ENCODE measurements around the gene SIGLEC1. TPM values are rescaled to one million over a fixed set of nuclear protein-coding genes. Genes with fewer than 3 reads are reported as not detected.

The SIGLEC1 gene
- total RNA-seq, 1 donor from 2014 or later: 0.04 TPM

GRCh38 chr20:3707508-3707899 is 4.9 kb downstream of the SIGLEC1 start:
- Mint-ChIP-seq H3K27me3 (ENCODE audit: low read depth) (no peaks in the 10 kb centered on the region), H3K4me1 (no peaks in the 10 kb centered on the region), H3K4me3 (no peak overlapping the region), H3K27ac (no peak overlapping the region), H3K36me3 (no peaks in the 10 kb centered on the region), H3K9me3 (no peaks in the 10 kb centered on the region)
- no peak for TF ChIP-seq CTCF (IDR thresholded peaks at IDR 0.05; ENCODE audit: unreplicated experiment)
- no peak for DNase-seq (ENCODE audit: low spot score in 2 of 2, unreplicated experiment in 2 of 2)

- no peaks in the 10 kb centered on the region for H3K27me3 Mint-ChIP-seq (ENCODE audit: low read depth)
- H3K36me3 Mint-ChIP-seq: no peaks in the 10 kb centered on the region
- no peaks in the 10 kb centered on the region for H3K4me1 Mint-ChIP-seq
- no peak for DNase-seq (ENCODE audit: low spot score in 2 of 2, unreplicated experiment in 2 of 2)
- H3K27ac Mint-ChIP-seq: no peak overlapping the region
- no peaks in the 10 kb centered on the region for H3K9me3 Mint-ChIP-seq
- no peak for TF ChIP-seq CTCF (IDR thresholded peaks at IDR 0.05; ENCODE audit: unreplicated experiment)
- H3K4me3 Mint-ChIP-seq: no peak overlapping the region
These were observed 5.5 kb downstream of the SIGLEC1 start for GRCh38 chr20:3706774-3707507.

GRCh38 chr20:3705970-3706739 is 6.2 kb downstream of the SIGLEC1 start:
- TF ChIP-seq CTCF (IDR thresholded peaks at IDR 0.05; ENCODE audit: unreplicated experiment): no peak
- no peak overlapping the region for H3K27ac Mint-ChIP-seq
- H3K27me3 Mint-ChIP-seq (ENCODE audit: low read depth): no peaks in the 10 kb centered on the region
- no peak for DNase-seq (ENCODE audit: low spot score in 2 of 2, unreplicated experiment in 2 of 2)
- no peaks in the 10 kb centered on the region for H3K36me3 Mint-ChIP-seq
- H3K9me3 Mint-ChIP-seq: no peaks in the 10 kb centered on the region
- no peak overlapping the region for H3K4me3 Mint-ChIP-seq
- no peaks in the 10 kb centered on the region for H3K4me1 Mint-ChIP-seq

GRCh38 chr20:3705491-3705969 is 6.9 kb downstream of the SIGLEC1 start:
- Mint-ChIP-seq H3K9me3 (no peaks in the 10 kb centered on the region), H3K36me3 (no peaks in the 10 kb centered on the region), H3K4me1 (no peaks in the 10 kb centered on the region), H3K27ac (no peak overlapping the region), H3K4me3 (no peak overlapping the region), H3K27me3 (ENCODE audit: low read depth) (no peaks in the 10 kb centered on the region)
- TF ChIP-seq CTCF (IDR thresholded peaks at IDR 0.05; ENCODE audit: unreplicated experiment): no peak
- DNase-seq (ENCODE audit: low spot score in 2 of 2, unreplicated experiment in 2 of 2): no peak

GRCh38 chr20:3704087-3704486 is 8.3 kb downstream of the SIGLEC1 start:
- Mint-ChIP-seq H3K4me1 (no peaks in the 10 kb centered on the region), H3K36me3 (no peaks in the 10 kb centered on the region), H3K9me3 (no peaks in the 10 kb centered on the region)

More at GRCh38 chr20:3704087-3704486, 8.3 kb downstream of the SIGLEC1 start:
- no peak overlapping the region for H3K4me3 Mint-ChIP-seq
- H3K27me3 Mint-ChIP-seq (ENCODE audit: low read depth): no peaks in the 10 kb centered on the region
- H3K27ac Mint-ChIP-seq: no peak overlapping the region
- DNase-seq (ENCODE audit: low spot score in 2 of 2, unreplicated experiment in 2 of 2): no peak
- no peak for TF ChIP-seq CTCF (IDR thresholded peaks at IDR 0.05; ENCODE audit: unreplicated experiment)

All from mesothelial cell of epicardium (in vitro differentiated cells).